Stimulated activated CD8-positive, alpha-beta memory T cell treated with anti-CD3 and anti-CD28 coated beads, Interleukin-4, amount 100 ng/mL, for 24 hours (primary cell): ENCODE data around the gene DHRSX.
"Not testable (repeated sequence)": the region's sequence is repeated elsewhere in the genome, so short reads cannot be mapped to it uniquely, and the experiment has no call there.

Experiments
- DNase-seq: peaks from one replicate; pipeline ENCODE4 v3.0.0-alpha.2; 2020; ENCODE audit warnings: low read depth

DHRSX gene

DNA sequence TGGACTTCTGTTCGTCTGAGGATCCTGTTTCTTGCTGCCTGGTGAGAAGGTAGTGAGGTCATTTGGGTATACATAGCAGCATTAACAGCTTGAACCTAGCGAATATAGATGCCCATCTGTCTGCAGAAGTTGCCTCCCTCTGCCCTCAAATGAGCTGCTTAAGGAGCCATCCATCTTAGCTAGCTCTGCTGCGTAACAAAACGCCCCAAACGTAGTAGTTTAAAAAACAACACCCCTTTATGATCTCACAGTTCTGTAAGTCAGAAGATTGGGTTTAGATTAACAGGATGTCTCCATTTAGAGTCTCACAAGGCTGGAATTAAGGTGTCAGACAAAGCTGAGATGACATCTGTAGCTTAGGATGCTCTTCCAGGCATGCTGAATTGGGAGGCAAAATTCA, 185.3 kb downstream of the DHRSX start:
- no peak for DNase-seq

DNA sequence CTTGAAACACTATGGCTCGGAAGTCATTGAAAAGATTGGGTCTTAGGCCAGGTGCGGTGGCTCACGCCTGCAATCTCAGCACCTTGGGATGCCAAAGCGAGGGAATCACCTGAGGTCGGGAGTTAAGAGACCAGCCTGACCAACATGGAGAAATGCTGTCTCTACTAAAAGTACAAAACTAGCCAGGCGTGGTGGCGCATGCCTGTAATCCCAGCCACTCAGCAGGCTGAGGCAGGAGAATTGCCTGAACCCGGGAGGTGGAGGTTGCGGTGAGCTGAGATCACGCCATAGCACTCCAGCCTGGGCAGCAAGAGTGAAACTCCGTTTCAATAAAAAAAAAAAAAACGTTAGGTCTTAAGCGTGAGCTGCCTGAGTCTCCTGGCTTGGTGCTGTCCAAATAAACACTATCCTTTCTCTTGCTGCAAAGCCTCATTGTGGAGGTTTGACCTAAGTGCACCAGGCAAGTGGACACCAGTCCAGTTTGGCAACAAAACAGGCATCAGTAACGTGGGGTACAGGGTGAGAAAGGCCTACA, 185.9 kb downstream of the DHRSX start:
- no peak for DNase-seq

DNA sequence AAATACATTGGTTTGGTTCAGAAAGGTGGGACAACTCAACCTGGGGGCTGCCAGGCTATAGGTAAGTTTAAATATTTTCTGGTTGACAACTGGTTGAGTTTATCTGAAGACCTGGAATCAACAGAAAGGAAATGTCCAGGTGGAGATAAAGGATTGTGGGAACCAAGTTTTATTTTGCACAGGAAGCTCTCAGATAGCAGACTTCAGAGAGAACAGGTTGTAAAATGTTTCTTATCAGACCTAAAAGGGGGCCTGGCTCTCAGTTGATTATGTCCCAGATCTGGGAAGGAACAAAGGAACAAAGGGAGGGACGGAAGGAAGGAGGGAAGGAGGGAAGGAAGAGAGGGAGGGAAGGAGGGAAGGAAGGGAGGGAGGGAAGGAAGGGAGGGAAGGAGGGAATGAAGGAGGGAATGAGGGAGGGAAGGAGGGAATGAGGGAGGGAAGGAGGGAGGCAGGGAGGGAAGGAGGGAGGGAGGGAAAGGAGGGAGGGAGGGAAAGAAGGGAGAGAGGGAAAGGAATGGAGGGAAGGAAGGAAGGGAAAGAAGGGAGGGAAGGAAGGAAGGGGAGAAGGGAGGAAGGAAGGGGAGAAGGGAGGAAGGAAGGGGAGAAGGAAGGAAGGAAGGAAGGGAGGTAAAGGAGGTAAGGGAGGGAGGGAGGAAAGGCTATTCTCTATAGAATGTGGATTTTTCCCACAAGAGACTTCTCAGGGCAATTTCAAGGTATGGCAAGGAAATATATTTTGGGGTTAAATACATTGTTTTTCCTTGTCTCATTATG, 186.7 kb downstream of the DHRSX start:
- DNase-seq, result no peak

DNA sequence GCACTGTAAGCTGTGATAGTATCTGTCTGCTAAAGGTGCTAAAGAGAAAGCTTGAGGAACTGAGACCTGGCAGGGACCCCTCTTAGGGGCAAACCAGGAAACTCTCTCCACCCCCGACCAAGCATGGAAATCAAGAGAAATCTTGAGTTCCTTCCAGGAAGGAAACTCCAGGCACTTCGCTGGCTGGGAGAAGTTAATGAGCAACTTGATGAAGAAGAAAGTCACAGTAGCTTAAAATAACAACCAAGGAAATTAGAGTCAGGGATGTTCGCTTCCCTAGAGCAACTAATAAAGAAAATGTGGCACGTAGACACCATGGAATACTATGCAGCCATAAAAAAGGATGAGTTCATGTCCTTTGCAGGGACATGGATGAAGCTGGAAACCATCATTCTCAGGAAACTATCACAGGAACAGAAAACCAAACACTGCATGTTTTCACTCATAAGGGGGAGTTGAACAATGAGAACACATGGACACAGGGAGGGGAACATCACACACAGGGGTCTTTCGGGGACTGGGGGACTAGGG, 188.7 kb downstream of the DHRSX start:
- DNase-seq, result not testable (repeated sequence)

DNA sequence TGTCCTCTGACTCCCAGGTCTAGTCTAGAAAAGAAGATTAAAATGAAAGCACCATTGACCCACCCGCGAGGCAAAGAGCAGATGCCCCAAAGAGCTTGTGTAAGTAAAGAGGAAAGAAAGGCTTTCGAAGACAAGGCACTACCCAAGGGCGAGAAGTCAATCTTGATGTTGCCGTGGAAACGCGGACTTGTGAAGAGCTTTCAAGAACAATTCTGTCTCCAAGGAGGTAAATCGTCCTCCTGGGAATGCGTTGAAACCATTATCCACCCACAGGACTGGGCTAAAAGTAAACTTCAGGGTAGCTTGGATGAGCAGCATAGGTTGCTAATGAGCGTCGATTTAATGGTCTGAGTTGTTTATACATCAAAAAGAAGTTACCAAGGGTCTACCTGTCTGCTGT, 189.3 kb downstream of the DHRSX start:
- no peak for DNase-seq

DNA sequence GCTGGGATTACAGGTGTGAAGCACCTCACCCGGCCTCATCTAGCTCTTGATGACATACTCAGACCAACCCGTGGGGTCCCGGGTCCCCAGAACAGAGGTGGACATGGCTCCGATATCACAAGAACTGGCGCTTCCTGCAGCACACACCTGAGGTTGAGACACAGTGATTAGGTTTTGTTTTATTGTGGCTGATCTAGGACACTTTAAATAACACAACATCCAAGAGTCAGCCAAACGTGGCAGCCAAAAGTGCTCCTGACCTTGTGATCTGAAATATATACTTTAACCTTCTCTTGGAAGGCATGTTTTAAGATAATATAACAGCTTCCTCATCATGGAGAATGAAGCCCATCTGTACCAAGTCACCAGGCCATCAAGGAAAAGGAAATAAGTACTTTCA, 198.9 kb downstream of the DHRSX start:
- no peak for DNase-seq

- DNase-seq, result no peak
Observed at GRCh38 chrX:2299871-2300270, 200.9 kb downstream of the DHRSX start.

GRCh38 chrX:2286731-2287130, 214.0 kb downstream of the DHRSX start:
- DNase-seq, result no peak

- no peak for DNase-seq
Observed at GRCh38 chrX:2284601-2285000, 216.2 kb downstream of the DHRSX start.

DNA sequence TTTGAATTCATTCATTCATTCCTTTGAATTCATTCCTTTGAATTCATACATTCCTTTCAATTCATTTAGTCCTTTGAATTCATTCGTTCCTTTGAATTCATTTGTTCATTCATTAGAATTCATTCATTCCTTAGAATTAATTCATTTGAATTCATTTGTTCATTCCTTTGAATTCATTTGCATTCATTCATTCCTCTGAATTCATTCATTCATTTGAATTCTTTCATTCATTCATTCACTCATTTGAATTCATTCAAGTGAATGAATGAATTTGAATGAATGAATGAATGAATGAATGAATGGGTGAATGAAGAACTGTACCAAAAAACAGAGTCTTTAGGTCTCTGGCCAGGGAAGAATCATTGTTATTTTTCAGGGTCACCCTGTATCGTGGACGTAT, 216.6 kb downstream of the DHRSX start:
- no peak for DNase-seq

GRCh38 chrX:2283111-2283859, 217.5 kb downstream of the DHRSX start:
- DNase-seq, result no peak

DNA sequence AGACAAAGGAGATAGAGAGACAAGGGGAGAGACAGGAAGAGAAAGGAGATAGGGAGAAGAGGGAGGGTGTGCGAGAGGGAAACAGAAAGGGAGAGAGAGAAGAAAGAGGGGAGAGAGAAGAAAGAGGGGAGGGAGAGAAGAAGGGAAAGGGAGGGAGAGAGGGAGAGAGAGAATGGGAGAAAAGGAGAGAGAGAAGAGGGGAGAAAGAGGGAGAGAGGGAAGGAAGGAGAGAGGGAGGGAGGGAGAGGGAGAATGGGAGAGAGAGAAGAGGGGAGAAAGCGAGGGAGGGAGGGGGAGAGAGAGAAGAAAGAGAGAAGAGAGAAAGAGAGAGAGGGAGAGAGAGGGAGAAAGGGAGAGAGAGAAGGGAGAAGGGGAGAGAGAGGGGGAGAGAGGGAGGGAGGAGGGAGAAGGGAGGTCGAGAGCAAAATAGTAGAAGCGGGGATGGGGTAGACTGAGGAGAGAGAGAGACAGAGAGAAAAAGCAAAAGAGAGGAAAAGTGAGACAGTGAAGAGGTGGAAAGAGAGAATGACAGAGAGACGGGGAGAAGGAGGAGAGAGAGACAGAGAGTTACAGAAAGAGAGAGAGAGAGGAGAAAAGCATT, 218.2 kb downstream of the DHRSX start:
- no peak for DNase-seq

GRCh38 chrX:2272337-2272736, 228.4 kb downstream of the DHRSX start:
- no peak for DNase-seq

DNA sequence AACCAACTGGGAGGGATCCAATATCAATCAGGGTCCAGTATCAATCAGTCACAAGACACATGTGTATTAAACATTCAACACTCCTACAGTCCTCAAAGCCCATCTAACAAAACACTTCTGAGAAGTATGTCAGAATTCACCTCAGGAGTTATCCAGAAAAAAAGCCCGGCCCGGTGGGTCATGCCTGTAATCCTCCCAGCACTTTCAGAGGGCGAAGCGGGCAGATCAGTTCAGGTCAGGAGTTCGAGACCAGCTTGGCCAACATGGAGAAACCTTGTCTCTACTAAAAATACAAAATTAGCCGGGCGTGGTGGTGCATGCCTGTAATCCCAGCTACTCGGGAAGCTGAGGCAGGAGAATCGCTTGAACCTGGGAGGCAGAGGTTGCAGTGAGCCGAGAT, 229.2 kb downstream of the DHRSX start:
- DNase-seq, result not testable (repeated sequence)

DNA sequence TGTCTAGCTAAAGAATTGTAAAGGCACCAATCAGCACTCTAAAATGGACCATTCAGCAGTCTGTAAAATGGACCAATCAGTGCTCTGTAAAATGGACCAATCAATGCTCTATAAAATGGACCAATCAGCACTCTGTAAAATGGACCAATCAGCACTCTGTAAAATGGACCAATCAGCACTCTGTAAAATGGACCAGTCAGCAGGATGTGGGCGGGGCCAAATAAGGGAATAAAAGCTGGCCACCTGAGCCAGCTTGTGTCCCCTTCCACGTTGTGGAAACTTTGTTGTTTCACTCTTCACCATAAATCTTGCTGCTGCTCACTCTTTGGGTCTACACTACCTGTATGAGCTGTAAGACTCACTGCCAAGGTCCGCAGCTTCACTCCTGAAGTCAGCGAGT, 230.0 kb downstream of the DHRSX start:
- not testable (repeated sequence) for DNase-seq

- DNase-seq, result no peak
Observed at GRCh38 chrX:2267890-2268289, 232.9 kb downstream of the DHRSX start.

DNA sequence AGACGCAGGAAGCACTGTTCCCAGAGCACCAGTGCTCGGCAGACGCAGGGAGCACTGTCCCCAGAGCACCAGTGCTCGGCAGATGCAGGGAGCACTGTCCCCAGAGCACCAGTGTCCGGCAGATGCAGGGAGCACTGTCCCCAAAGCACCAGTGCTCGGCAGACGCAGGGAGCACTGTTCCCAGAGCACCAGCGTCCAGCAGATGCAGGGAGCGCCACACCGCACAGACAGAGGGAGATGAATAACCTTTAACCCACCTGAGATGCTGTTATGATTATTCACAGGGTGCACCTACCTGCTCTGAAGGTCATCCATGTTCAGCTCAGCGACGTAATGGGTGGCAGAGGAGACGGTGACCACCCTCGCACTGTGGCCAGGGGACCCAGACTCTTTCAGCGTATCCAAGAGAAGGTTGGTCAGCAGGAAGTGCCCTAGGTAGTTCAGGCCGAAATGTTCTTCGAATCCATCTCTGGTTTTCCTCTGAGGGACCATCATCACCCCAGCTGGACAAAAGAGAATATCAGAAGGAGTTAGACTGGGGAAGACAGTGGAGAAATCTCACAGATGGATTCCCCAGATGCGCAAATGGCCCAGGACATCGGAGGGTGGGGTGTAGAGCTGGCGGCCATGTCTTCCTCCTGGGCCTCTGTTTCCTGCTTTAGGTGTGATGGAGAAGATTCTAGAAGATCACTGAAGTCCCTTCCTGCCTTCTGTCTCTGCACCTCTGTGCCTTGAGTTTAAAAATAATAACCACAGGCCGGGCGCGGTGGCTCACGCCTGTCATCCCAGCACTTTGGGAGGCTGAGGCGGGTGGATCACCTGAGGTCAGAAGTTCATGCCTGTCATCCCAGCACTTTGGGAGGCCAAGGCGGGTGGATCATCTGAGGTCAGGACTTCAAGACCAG, 234.1 kb downstream of the DHRSX start:
- DNase-seq, result no peak

DNA sequence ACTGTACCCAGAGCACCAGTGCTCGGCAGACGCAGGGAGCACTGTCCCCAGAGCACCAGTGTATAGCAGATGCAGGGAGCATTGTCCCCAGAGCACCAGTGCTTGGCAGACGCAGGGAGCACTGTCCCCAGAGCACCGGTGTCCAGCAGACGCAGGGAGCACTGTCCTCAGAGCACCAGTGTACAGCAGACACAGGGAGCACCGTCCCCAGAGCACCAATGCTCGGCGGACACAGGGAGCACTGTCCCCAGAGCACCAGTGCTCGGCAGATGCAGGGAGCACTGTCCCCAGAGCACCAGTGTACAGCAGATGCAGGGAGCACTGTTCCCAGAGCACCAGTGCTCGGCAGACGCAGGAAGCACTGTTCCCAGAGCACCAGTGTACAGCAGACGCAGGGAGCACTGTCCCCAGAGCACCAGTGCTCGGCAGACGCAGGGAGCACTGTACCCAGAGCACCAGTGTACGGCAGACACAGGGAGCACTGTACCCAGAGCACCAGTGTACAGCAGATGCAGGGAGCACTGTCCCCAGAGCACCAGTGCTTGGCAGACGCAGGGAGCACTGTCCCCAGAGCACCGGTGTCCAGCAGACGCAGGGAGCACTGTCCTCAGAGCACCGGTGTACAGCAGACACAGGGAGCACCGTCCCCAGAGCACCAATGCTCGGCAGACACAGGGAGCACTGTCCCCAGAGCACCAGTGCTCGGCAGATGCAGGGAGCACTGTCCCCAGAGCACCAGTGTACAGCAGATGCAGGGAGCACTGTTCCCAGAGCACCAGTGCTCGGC, 234.9 kb downstream of the DHRSX start:
- DNase-seq, result not testable (repeated sequence)

- no peak for DNase-seq
Observed at GRCh38 chrX:2264179-2265030, 236.4 kb downstream of the DHRSX start.

DNA sequence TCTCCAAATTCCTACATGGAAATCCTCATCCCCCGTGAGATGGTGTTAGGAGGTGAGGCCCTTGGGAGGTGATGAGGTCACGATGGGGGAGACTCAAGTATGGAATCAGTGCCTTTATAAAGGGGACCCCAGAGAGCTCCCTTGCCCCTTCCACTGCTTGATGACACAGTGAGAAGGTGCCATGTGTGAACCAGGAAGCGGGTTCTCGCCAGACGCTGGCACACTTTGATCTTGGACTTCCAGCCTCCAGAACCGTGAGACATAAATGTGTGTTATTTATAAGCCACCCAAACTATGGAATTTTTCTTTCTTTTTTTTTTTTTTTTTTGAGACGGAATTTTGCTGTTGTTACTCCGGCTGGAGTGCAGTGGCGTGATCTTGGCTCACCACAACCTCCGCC, 237.6 kb downstream of the DHRSX start:
- no peak for DNase-seq
